Measurements from ENCODE around the gene ITGB6. TPM values are rescaled to one million over a fixed set of nuclear protein-coding genes. Genes with fewer than 3 reads are reported as not detected.

Gene ITGB6
- total and polyA plus RNA-seq, 4 experiments from 2014 or later = not detected

DNA sequence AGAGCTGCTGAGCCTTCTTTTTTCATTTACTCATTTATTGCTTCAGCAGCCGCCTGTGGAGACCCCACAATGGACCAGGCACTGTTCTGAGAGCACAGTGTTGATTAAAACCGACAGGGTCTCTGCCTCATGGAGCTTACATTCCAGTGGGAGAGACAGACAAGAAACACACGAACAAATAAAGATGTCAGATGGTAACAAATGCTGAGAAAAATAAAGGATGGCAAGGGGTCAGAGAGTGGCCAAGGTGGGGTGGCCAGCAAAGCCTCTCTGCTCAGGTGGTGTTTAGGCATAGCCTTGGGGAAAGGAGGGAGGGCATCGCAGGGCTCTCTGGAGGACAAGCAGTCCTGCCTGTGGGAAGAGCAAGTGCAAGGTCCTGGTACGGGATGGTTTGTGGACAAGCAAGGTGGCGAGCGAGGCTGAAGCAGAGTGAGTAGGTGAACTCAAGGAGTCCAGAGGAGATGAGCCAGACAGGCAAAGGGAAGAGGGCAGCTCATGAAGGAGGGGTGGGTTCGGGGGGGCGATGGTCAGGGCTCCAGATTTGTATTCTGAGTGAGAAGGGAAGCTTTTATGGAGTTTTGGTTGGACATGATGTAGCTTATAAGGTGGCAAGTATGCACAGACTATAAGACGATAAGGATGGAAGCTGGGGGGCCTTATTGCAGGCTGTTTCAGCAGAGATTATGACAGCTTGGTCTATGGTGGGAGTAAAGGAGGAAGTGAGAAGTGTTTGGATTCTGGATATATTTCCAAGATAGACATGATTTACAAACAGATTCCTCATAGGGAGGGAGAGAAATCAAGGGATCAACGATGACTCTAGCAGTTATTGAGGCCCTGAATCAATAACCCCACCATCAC lies 8.8 kb upstream of the ITGB6 start:
- Mint-ChIP-seq H3K36me3 (no peaks in the 10 kb centered on the region), H3K4me1 (peaks cover 7 to 15% (median 13%) of the 10 kb centered on the region in 4 donors), H3K9me3 (peaks cover 0 to 2% (median 0%) of the 10 kb centered on the region in 8 donors), H3K27me3 (peaks cover 0 to 2% of the 10 kb centered on the region in 2 donors), H3K27ac (peak overlapping the region in 1 of 7 donors; percentile 4), H3K4me3 (no peak overlapping the region)
- ChIA-PET CTCF (ENCODE audit: partially characterized antibody) (interaction anchor here (0.6 to 5.0 kb wide), 11 partner anchors 8 to 1296 kb away, joined by 3 to 64 read pairs (median 5); partner anchors contain the start of gene ITGB6), POLR2A (ENCODE audit: partially characterized antibody) (interaction anchor here (1.6 kb wide), 1 partner anchor 99 kb away, joined by 4 read pairs; no protein-coding TSS in a partner anchor)
- H3K36me3 ChIP-seq (ENCODE audit: insufficient read depth, low read length) = no peaks in the 10 kb centered on the region
- intact Hi-C loops (cut with micrococcal nuclease) = no loop called here
- no peaks in the 10 kb centered on the region for H3K27me3 ChIP-seq (ENCODE audit: insufficient read depth, low read length)
- no peak overlapping the region for H3K27ac ChIP-seq (ENCODE audit: low read depth, low read length)
- no peaks in the 10 kb centered on the region for H3K9me3 ChIP-seq (ENCODE audit: control insufficient read depth in 1 of 2, low read length in 2 of 2)
- no peak overlapping the region for H3K4me3 ChIP-seq (ENCODE audit: low read length in 2 of 2)
- H3K4me1 ChIP-seq (ENCODE audit: insufficient read depth, low read length) = no peaks in the 10 kb centered on the region
- no peak for DNase-seq

- Histone ChIP-seq H3K4me3 (ENCODE audit: low read length in 2 of 2) (no peak overlapping the region), H3K4me1 (ENCODE audit: insufficient read depth, low read length) (no peaks in the 10 kb centered on the region), H3K27me3 (ENCODE audit: insufficient read depth, low read length) (no peaks in the 10 kb centered on the region), H3K36me3 (ENCODE audit: insufficient read depth, low read length) (no peaks in the 10 kb centered on the region), H3K27ac (ENCODE audit: low read depth, low read length) (no peak overlapping the region), H3K9me3 (ENCODE audit: control insufficient read depth in 1 of 2, low read length in 2 of 2) (no peaks in the 10 kb centered on the region)
- Mint-ChIP-seq H3K4me1 (peaks cover 7 to 15% (median 13%) of the 10 kb centered on the region in 4 donors), H3K27me3 (no peaks in the 10 kb centered on the region), H3K36me3 (no peaks in the 10 kb centered on the region), H3K4me3 (no peak overlapping the region), H3K9me3 (peaks cover 0 to 2% (median 0%) of the 10 kb centered on the region in 8 donors), H3K27ac (no peak overlapping the region)
- ChIA-PET POLR2A (ENCODE audit: partially characterized antibody) (no interaction called here), CTCF (ENCODE audit: partially characterized antibody) (interaction anchor here (0.6 to 5.0 kb wide), 7 partner anchors 22 to 1295 kb away, joined by 3 to 64 read pairs (median 5); no protein-coding TSS in a partner anchor)
- intact Hi-C loops (cut with micrococcal nuclease) = no loop called here
- no peak for DNase-seq
Observed at GRCh38 chr2:160207804-160208654, 8.0 kb upstream of the ITGB6 start.

GRCh38 chr2:160207271-160207670 lies 7.2 kb upstream of the ITGB6 start:
- no peaks in the 10 kb centered on the region for H3K36me3 Mint-ChIP-seq
- Histone ChIP-seq H3K27me3 (ENCODE audit: insufficient read depth, low read length) (no peaks in the 10 kb centered on the region), H3K4me1 (ENCODE audit: insufficient read depth, low read length) (no peaks in the 10 kb centered on the region), H3K9me3 (ENCODE audit: control insufficient read depth in 1 of 2, low read length in 2 of 2) (no peaks in the 10 kb centered on the region), H3K4me3 (ENCODE audit: low read length in 2 of 2) (no peak overlapping the region), H3K36me3 (ENCODE audit: insufficient read depth, low read length) (no peaks in the 10 kb centered on the region), H3K27ac (ENCODE audit: low read depth, low read length) (no peak overlapping the region)
- CTCF ChIA-PET (ENCODE audit: partially characterized antibody) = interaction anchor here (0.9 to 4.3 kb wide), 2 partner anchors 23 to 97 kb away, joined by 3 to 12 read pairs; no protein-coding TSS in a partner anchor
- POLR2A ChIA-PET (ENCODE audit: partially characterized antibody) = no interaction called here
- no peak overlapping the region for H3K27ac Mint-ChIP-seq
- peaks cover 7 to 15% (median 13%) of the 10 kb centered on the region in 4 donors for H3K4me1 Mint-ChIP-seq
- H3K9me3 Mint-ChIP-seq = peaks cover 0 to 2% (median 0%) of the 10 kb centered on the region in 8 donors
- no peaks in the 10 kb centered on the region for H3K27me3 Mint-ChIP-seq
- DNase-seq = no peak
- no peak overlapping the region for H3K4me3 Mint-ChIP-seq
- intact Hi-C loops (cut with micrococcal nuclease) = no loop called here

- H3K27me3 Mint-ChIP-seq = no peaks in the 10 kb centered on the region
- Histone ChIP-seq H3K9me3 (ENCODE audit: control insufficient read depth in 1 of 2, low read length in 2 of 2) (no peaks in the 10 kb centered on the region), H3K27me3 (ENCODE audit: insufficient read depth, low read length) (no peaks in the 10 kb centered on the region), H3K4me1 (ENCODE audit: insufficient read depth, low read length) (no peaks in the 10 kb centered on the region), H3K36me3 (ENCODE audit: insufficient read depth, low read length) (no peaks in the 10 kb centered on the region), H3K27ac (ENCODE audit: low read depth, low read length) (no peak overlapping the region), H3K4me3 (ENCODE audit: low read length in 2 of 2) (no peak overlapping the region)
- H3K4me3 Mint-ChIP-seq = no peak overlapping the region
- intact Hi-C loops (cut with micrococcal nuclease) = no loop called here
- POLR2A ChIA-PET (ENCODE audit: partially characterized antibody) = no interaction called here
- no peak overlapping the region for H3K27ac Mint-ChIP-seq
- DNase-seq = no peak
- H3K9me3 Mint-ChIP-seq = peaks cover 0 to 2% (median 0%) of the 10 kb centered on the region in 8 donors
- H3K36me3 Mint-ChIP-seq = no peaks in the 10 kb centered on the region
- CTCF ChIA-PET (ENCODE audit: partially characterized antibody) = interaction anchor here (4.3 kb wide), 1 partner anchor 24 kb away, joined by 12 read pairs; no protein-coding TSS in a partner anchor
- peaks cover 7 to 15% (median 13%) of the 10 kb centered on the region in 4 donors for H3K4me1 Mint-ChIP-seq
Observed at GRCh38 chr2:160206436-160206835, 6.4 kb upstream of the ITGB6 start.

DNA sequence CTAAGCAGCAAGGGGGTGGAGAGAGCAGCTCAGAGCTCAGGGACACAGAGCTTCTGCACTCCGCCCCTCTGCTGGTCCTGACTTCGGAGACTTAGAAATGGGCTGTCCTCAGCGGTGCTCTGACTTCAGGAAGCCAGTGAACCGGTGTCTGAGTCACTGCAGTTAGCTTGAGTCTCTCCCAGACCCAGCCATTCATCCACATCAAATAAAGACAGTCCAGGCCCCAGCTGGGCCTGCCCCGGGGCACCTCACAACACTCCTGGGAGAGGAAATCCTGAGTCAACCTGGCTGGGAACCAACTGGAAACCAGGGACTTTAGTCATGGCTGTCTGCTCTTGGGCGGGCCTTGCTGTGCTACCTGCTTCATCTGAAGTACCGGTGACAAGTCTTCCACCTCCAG lies 5.4 kb upstream of the ITGB6 start:
- Mint-ChIP-seq H3K4me1 (peaks cover 4 to 13% (median 7%) of the 10 kb centered on the region in 4 donors), H3K4me3 (no peak overlapping the region), H3K36me3 (no peaks in the 10 kb centered on the region), H3K9me3 (peaks cover 0 to 2% (median 0%) of the 10 kb centered on the region in 8 donors), H3K27me3 (no peaks in the 10 kb centered on the region), H3K27ac (peak overlapping the region in 1 of 7 donors; percentile 43)
- intact Hi-C loops (cut with micrococcal nuclease) = no loop called here
- Histone ChIP-seq H3K4me3 (ENCODE audit: low read length in 2 of 2) (no peak overlapping the region), H3K27ac (ENCODE audit: low read depth, low read length) (no peak overlapping the region), H3K4me1 (ENCODE audit: insufficient read depth, low read length) (no peaks in the 10 kb centered on the region), H3K36me3 (ENCODE audit: insufficient read depth, low read length) (no peaks in the 10 kb centered on the region), H3K9me3 (ENCODE audit: control insufficient read depth in 1 of 2, low read length in 2 of 2) (no peaks in the 10 kb centered on the region), H3K27me3 (ENCODE audit: insufficient read depth, low read length) (no peaks in the 10 kb centered on the region)
- ChIA-PET CTCF (ENCODE audit: partially characterized antibody) (no interaction called here), POLR2A (ENCODE audit: partially characterized antibody) (no interaction called here)
- no peak for DNase-seq

GRCh38 chr2:160203422-160203821 lies 3.4 kb upstream of the ITGB6 start:
- no peak overlapping the region for H3K27ac Mint-ChIP-seq
- peaks cover 4 to 11% (median 6%) of the 10 kb centered on the region in 4 donors for H3K4me1 Mint-ChIP-seq
- Histone ChIP-seq H3K4me3 (ENCODE audit: low read length in 2 of 2) (no peak overlapping the region), H3K27ac (ENCODE audit: low read depth, low read length) (no peak overlapping the region), H3K27me3 (ENCODE audit: insufficient read depth, low read length) (no peaks in the 10 kb centered on the region), H3K9me3 (ENCODE audit: control insufficient read depth in 1 of 2, low read length in 2 of 2) (no peaks in the 10 kb centered on the region), H3K36me3 (ENCODE audit: insufficient read depth, low read length) (no peaks in the 10 kb centered on the region), H3K4me1 (ENCODE audit: insufficient read depth, low read length) (no peaks in the 10 kb centered on the region)
- ChIA-PET POLR2A (ENCODE audit: partially characterized antibody) (no interaction called here), CTCF (ENCODE audit: partially characterized antibody) (no interaction called here)
- H3K27me3 Mint-ChIP-seq = no peaks in the 10 kb centered on the region
- no peak overlapping the region for H3K4me3 Mint-ChIP-seq
- no peak for DNase-seq
- H3K36me3 Mint-ChIP-seq = no peaks in the 10 kb centered on the region
- peaks cover 0 to 2% (median 0%) of the 10 kb centered on the region in 8 donors for H3K9me3 Mint-ChIP-seq
- intact Hi-C loops (cut with micrococcal nuclease) = no loop called here

DNA sequence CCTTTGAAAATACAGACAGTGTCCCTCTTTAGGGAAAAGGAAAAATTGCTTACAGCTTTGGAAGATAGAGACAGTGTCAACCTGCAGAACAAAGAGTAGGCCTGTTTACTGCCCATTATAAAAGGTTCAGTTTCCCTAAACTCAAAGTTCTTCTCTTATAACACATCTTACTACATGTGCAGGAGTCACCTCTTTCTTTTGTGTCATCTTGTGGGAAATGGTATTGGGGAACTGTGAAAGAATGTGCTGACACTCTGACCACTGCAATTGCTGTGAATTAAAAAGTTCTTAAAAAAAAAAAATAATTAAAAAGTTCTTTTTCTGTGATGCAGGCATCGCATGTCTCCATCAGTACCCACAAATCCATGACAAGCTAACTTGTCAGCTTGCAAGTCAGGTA lies 2.9 kb upstream of the ITGB6 start:
- ChIA-PET CTCF (ENCODE audit: partially characterized antibody) (no interaction called here), POLR2A (ENCODE audit: partially characterized antibody) (no interaction called here)
- Mint-ChIP-seq H3K4me3 (no peak overlapping the region), H3K4me1 (peaks cover 3 to 7% (median 5%) of the 10 kb centered on the region in 4 donors), H3K9me3 (peaks cover 0 to 2% (median 0%) of the 10 kb centered on the region in 8 donors), H3K27me3 (no peaks in the 10 kb centered on the region), H3K27ac (no peak overlapping the region), H3K36me3 (no peaks in the 10 kb centered on the region)
- Histone ChIP-seq H3K4me3 (ENCODE audit: low read length in 2 of 2) (no peak overlapping the region), H3K27ac (ENCODE audit: low read depth, low read length) (no peak overlapping the region), H3K9me3 (ENCODE audit: control insufficient read depth in 1 of 2, low read length in 2 of 2) (no peaks in the 10 kb centered on the region), H3K36me3 (ENCODE audit: insufficient read depth, low read length) (no peaks in the 10 kb centered on the region), H3K4me1 (ENCODE audit: insufficient read depth, low read length) (no peaks in the 10 kb centered on the region), H3K27me3 (ENCODE audit: insufficient read depth, low read length) (no peaks in the 10 kb centered on the region)
- no peak for DNase-seq
- intact Hi-C loops (cut with micrococcal nuclease) = no loop called here

All from CD4-positive, alpha-beta memory T cell (primary cell).